ENCODE results near the gene PCK2.

The PCK2 gene

DNA sequence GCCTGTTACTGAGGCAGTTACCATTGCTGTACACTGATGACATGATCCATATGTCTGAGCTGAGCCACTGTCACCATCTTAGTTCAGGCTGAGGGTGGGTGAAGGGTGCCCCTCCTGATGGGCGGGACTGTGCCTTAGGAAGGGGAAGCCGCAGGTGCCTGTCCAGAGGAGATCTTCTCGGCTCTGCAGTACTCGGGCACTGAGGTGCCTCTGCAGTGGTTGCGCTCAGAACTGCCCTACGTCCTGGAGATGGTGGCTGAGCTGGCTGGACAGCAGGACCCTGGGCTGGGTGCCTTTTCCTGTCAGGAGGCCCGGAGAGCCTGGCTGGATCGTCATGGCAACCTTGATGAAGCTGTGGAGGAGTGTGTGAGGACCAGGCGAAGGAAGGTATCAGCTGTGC is 56.9 kb downstream of the PCK2 start:
- DNase-seq (ENCODE audit: extremely low read depth, low read depth), result no peak
- TF ChIP-seq, protein P1, sequence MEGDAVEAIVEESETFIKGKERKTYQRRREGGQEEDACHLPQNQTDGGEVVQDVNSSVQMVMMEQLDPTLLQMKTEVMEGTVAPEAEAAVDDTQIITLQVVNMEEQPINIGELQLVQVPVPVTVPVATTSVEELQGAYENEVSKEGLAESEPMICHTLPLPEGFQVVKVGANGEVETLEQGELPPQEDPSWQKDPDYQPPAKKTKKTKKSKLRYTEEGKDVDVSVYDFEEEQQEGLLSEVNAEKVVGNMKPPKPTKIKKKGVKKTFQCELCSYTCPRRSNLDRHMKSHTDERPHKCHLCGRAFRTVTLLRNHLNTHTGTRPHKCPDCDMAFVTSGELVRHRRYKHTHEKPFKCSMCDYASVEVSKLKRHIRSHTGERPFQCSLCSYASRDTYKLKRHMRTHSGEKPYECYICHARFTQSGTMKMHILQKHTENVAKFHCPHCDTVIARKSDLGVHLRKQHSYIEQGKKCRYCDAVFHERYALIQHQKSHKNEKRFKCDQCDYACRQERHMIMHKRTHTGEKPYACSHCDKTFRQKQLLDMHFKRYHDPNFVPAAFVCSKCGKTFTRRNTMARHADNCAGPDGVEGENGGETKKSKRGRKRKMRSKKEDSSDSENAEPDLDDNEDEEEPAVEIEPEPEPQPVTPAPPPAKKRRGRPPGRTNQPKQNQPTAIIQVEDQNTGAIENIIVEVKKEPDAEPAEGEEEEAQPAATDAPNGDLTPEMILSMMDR (IDR thresholded peaks at IDR 0.05; ENCODE audit: low read depth, low read length), result no peak

DNA sequence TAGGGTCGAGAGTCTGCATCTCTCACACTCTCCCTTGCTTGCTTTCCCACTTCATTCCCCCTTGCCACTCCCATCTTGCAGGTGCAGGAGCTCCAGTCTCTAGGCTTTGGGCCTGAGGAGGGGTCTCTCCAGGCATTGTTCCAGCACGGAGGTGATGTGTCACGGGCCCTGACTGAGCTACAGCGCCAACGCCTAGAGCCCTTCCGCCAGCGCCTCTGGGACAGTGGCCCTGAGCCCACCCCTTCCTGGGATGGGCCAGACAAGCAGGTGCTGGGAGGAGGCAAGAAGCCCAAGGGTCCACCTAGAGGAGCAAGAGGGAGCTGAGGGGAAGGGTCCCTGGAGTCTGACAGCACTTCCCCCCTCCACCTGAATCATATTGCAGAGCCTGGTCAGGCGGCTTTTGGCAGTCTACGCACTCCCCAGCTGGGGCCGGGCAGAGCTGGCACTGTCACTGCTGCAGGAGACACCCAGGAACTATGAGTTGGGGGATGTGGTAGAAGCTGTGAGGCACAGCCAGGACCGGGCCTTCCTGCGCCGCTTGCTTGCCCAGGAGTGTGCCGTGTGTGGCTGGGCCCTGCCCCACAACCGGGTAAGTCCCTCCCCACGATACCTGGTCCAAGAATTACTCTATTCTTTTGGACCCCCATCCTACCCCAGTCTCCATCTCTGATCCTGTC is 57.4 kb downstream of the PCK2 start:
- TF ChIP-seq, protein P1 (IDR thresholded peaks at IDR 0.05; ENCODE audit: low read depth, low read length), result no peak

More for the DNA sequence above, 57.4 kb downstream of the PCK2 start:
- no peak for DNase-seq (ENCODE audit: extremely low read depth, low read depth)

Measured in AG09319 (cell line).